Endothelial cell of umbilical vein (primary cell): Measurements from ENCODE around the gene CDK9.

ENCODE experiments used
- CTCF ChIP-seq, 2 donors: IDR thresholded peaks; 1 replicate in 1 of 2; 2 replicates in 1 of 2; pipeline ENCODE4 v1.5.1; 2011; ENCODE audit warnings: low read length in 2 of 2, mild to moderate bottlenecking in 2 of 2, moderate library complexity in 2 of 2, control low read depth in 1 of 2, inconsistent platforms in 1 of 2, low read depth in 1 of 2; ENCODE audit not compliant: insufficient read depth in 1 of 2; ENCODE audit errors: extremely low read depth in 1 of 2
- EZH2 ChIP-seq: IDR thresholded peaks from 2 replicates; pipeline ENCODE4 v1.6.1; 2012; ENCODE audit warnings: borderline replicate concordance, low read depth, mild to moderate bottlenecking, moderate library complexity, low read length, inconsistent platforms; ENCODE audit not compliant: severe bottlenecking
- FOS ChIP-seq: IDR thresholded peaks from 2 replicates; pipeline ENCODE4 v1.6.1; 2011; ENCODE audit warnings: mild to moderate bottlenecking, low read length, moderate library complexity, borderline replicate concordance; ENCODE audit not compliant: insufficient read depth
- GATA2 ChIP-seq: IDR thresholded peaks from 2 replicates; pipeline ENCODE4 v1.7.0; 2011; ENCODE audit warnings: low read depth, mild to moderate bottlenecking, moderate library complexity, mixed read lengths, low read length; ENCODE audit not compliant: insufficient read length, insufficient read depth
- JUN ChIP-seq: IDR thresholded peaks from 2 replicates; pipeline ENCODE4 v1.6.1; 2011; ENCODE audit warnings: borderline replicate concordance, low read depth; ENCODE audit not compliant: insufficient read length, insufficient read depth
- MAX ChIP-seq: IDR thresholded peaks from 2 replicates; pipeline ENCODE4 v1.6.1; 2011; ENCODE audit not compliant: insufficient read depth, insufficient read length
- MYC ChIP-seq: IDR thresholded peaks from one replicate; pipeline ENCODE4 v1.6.1; 2011; ENCODE audit warnings: mild to moderate bottlenecking, low read depth, low read length
- POLR2A ChIP-seq: IDR thresholded peaks from 2 replicates; pipeline ENCODE4 v1.6.1; 2012; ENCODE audit warnings: low read depth, mild to moderate bottlenecking, control low read depth, low read length
- POLR2AphosphoS5 ChIP-seq: IDR thresholded peaks from 2 replicates; pipeline ENCODE4 v1.6.1; 2012; ENCODE audit warnings: low read depth, mild to moderate bottlenecking, control low read depth, low read length, moderate library complexity; ENCODE audit not compliant: insufficient read depth

GRCh38 chr9:127746959-127747569, 38.8 kb upstream of the CDK9 start:
- peak in 1 of 2 donors; percentile 1 for TF ChIP-seq CTCF (IDR thresholded peaks at IDR 0.05; ENCODE audit: extremely low read depth in 1 of 2, insufficient read depth in 1 of 2, low read depth in 1 of 2, low read length in 2 of 2)
- TF ChIP-seq EZH2: no peak
- TF ChIP-seq POLR2A: no peak
- no peak for TF ChIP-seq POLR2AphosphoS5
- no peak for TF ChIP-seq FOS
- TF ChIP-seq MAX: no peak
- no peak for TF ChIP-seq MYC
- no peak for TF ChIP-seq JUN
- TF ChIP-seq GATA2: no peak
